GM04504 (cell line): ENCODE measurements around the gene BCL11B.

ENCODE experiments used
- DNase-seq: peaks from one replicate; pipeline ENCODE4 v3.0.0-alpha.2; 2012; ENCODE audit warnings: low read depth

BCL11B gene

GRCh38 chr14:99267837-99268781, 3.9 kb downstream of the BCL11B start:
- no peak for DNase-seq

GRCh38 chr14:99267381-99267780, 4.6 kb downstream of the BCL11B start:
- DNase-seq, result no peak

GRCh38 chr14:99266181-99267178, 5.5 kb downstream of the BCL11B start:
- DNase-seq, result peak; percentile 27

- DNase-seq, result no peak
Measured at GRCh38 chr14:99265571-99265970, 6.4 kb downstream of the BCL11B start.

GRCh38 chr14:99264691-99265450, 7.1 kb downstream of the BCL11B start:
- no peak for DNase-seq

- no peak for DNase-seq
Measured at GRCh38 chr14:99263564-99264330, 8.2 kb downstream of the BCL11B start.

GRCh38 chr14:99262977-99263448, 9.0 kb downstream of the BCL11B start:
- DNase-seq, result no peak

GRCh38 chr14:99261912-99262787, 9.8 kb downstream of the BCL11B start:
- DNase-seq, result no peak

- no peak for DNase-seq
Measured at GRCh38 chr14:99260587-99261551, 11.1 kb downstream of the BCL11B start.

GRCh38 chr14:99260116-99260515, 11.9 kb downstream of the BCL11B start:
- DNase-seq, result no peak

- DNase-seq, result no peak
Measured at GRCh38 chr14:99258876-99259726, 12.9 kb downstream of the BCL11B start.

- DNase-seq, result no peak
Measured at GRCh38 chr14:99258341-99258861, 13.6 kb downstream of the BCL11B start.

- DNase-seq, result no peak
Measured at GRCh38 chr14:99257673-99258221, 14.2 kb downstream of the BCL11B start.

- no peak for DNase-seq
Measured at GRCh38 chr14:99257122-99257672, 14.8 kb downstream of the BCL11B start.

- no peak for DNase-seq
Measured at GRCh38 chr14:99256483-99256874, 15.5 kb downstream of the BCL11B start.

- no peak for DNase-seq
Measured at GRCh38 chr14:99255621-99256482, 16.1 kb downstream of the BCL11B start.
